BLaER1 (cell line): ENCODE data around the gene COL9A3.

Source experiments
- H3K27ac ChIP-seq: shearing (Covaris generic); formaldehyde crosslinking; 2 replicates; pipeline ENCODE4 v1.8.1; 2022
- H3K27me3 ChIP-seq: shearing (Covaris generic); formaldehyde crosslinking; 2 replicates; pipeline ENCODE4 v1.8.1; 2022
- H3K36me3 ChIP-seq: shearing (Covaris generic); formaldehyde crosslinking; 2 replicates; pipeline ENCODE4 v1.8.1; 2022
- H3K4me1 ChIP-seq: shearing (Covaris generic); formaldehyde crosslinking; 2 replicates; pipeline ENCODE4 v1.8.1; 2022
- H3K4me2 ChIP-seq: shearing (Covaris generic); formaldehyde crosslinking; 2 replicates; pipeline ENCODE4 v1.8.1; 2022
- H3K4me3 ChIP-seq: shearing (Covaris generic); formaldehyde crosslinking; 2 replicates; pipeline ENCODE4 v1.8.1; 2022
- H3K9ac ChIP-seq: shearing (Covaris generic); formaldehyde crosslinking; 2 replicates; pipeline ENCODE4 v1.8.1; 2022
- H3K9me3 ChIP-seq: shearing (Covaris generic); formaldehyde crosslinking; 2 replicates; pipeline ENCODE4 v1.8.1; 2022
- H4K20me1 ChIP-seq: shearing (Covaris generic); formaldehyde crosslinking; 2 replicates; pipeline ENCODE4 v1.8.1; 2022
- Cebpa-rat ChIP-seq: shearing (Covaris generic); IDR thresholded peaks from 2 replicates; pipeline ENCODE4 v1.8.1; 2022

Gene COL9A3

DNA sequence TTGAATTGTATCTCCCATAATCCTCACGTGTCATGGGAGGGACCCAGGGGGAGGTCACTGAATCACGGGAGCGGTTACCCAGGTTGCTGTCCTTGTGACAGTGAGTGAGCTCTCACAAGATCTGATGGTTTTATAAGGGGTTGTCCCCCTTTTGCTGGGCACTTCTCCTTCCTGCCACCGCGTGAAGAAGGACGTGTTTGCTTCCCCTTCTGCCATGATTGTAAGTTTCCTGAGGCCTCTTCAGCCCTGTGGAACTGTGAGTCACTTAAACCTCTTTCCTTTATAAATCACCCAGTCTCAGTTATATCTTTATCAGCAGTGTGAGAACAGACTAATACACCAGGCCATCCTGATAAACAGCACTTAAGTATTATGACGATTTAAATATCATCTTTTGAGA lies 29.5 kb upstream of the COL9A3 start:
- H3K9me3 ChIP-seq = no peaks in the 10 kb centered on the region
- H3K4me3 ChIP-seq = no peak overlapping the region
- H3K4me1 ChIP-seq = peaks cover 96% of the 10 kb centered on the region
- TF ChIP-seq Cebpa-rat = no peak
- H3K27ac ChIP-seq = no peak overlapping the region
- H3K9ac ChIP-seq = no peak overlapping the region
- no peaks in the 10 kb centered on the region for H4K20me1 ChIP-seq
- no peaks in the 10 kb centered on the region for H3K36me3 ChIP-seq
- H3K27me3 ChIP-seq = no peaks in the 10 kb centered on the region
- peak overlapping the region; percentile 90 for H3K4me2 ChIP-seq

DNA sequence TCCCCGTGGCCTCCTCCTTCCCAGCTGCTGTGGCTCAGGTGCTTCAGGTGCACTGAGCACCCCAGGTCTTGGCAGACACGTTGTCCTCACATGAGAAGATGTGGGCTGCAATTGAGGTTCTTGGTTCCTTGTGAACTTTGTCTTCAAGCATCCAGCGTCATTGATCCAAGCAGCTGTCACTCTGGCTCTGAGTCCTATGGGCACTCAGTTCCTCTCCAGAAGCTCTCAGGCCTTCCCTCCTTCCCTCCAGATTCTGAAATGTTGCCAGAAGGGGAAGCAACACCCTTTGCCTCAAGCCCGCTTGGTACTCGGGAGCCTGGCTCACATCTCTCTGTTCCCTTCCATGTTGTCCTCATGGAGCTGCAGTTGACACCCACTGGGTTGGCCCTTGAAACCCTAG lies 29.0 kb upstream of the COL9A3 start:
- Histone ChIP-seq H3K4me2 (peak overlapping the region; percentile 90), H3K27ac (no peak overlapping the region), H3K4me3 (no peak overlapping the region), H4K20me1 (no peaks in the 10 kb centered on the region), H3K4me1 (peaks cover 96% of the 10 kb centered on the region), H3K9ac (no peak overlapping the region), H3K27me3 (no peaks in the 10 kb centered on the region), H3K36me3 (no peaks in the 10 kb centered on the region), H3K9me3 (no peaks in the 10 kb centered on the region)
- TF ChIP-seq Cebpa-rat = no peak

GRCh38 chr20:62788607-62789006 lies 28.2 kb upstream of the COL9A3 start:
- H3K4me2 ChIP-seq = peak overlapping the region; percentile 90
- H3K9ac ChIP-seq = no peak overlapping the region
- no peak overlapping the region for H3K4me3 ChIP-seq
- no peaks in the 10 kb centered on the region for H3K9me3 ChIP-seq
- H4K20me1 ChIP-seq = no peaks in the 10 kb centered on the region
- peaks cover 96% of the 10 kb centered on the region for H3K4me1 ChIP-seq
- no peak overlapping the region; the same call in 1 of the 2 replicates for H3K27ac ChIP-seq
- H3K36me3 ChIP-seq = no peaks in the 10 kb centered on the region
- TF ChIP-seq Cebpa-rat = no peak
- H3K27me3 ChIP-seq = no peaks in the 10 kb centered on the region

DNA sequence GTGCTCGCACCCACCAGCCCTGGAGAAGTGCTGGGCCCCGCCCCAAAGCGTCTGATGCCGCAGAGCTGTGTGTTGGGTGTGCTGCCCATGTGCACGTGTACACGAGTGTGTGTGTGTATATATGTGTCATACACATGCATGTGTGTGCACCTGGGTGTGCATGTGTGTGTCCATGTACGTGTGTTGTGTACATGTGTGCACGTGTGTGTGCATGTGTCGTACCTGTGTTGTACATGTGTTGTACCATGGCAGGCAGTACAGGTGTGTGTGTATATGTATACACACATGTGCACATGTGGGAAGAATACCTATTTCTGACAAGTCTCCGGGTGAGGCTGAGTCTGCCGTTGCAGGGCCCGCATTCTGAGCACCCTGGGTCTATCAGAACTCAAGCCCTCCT lies 26.8 kb upstream of the COL9A3 start:
- Histone ChIP-seq H3K4me2 (peak overlapping the region; percentile 90), H4K20me1 (no peaks in the 10 kb centered on the region)
- no peak for TF ChIP-seq Cebpa-rat

DNA sequence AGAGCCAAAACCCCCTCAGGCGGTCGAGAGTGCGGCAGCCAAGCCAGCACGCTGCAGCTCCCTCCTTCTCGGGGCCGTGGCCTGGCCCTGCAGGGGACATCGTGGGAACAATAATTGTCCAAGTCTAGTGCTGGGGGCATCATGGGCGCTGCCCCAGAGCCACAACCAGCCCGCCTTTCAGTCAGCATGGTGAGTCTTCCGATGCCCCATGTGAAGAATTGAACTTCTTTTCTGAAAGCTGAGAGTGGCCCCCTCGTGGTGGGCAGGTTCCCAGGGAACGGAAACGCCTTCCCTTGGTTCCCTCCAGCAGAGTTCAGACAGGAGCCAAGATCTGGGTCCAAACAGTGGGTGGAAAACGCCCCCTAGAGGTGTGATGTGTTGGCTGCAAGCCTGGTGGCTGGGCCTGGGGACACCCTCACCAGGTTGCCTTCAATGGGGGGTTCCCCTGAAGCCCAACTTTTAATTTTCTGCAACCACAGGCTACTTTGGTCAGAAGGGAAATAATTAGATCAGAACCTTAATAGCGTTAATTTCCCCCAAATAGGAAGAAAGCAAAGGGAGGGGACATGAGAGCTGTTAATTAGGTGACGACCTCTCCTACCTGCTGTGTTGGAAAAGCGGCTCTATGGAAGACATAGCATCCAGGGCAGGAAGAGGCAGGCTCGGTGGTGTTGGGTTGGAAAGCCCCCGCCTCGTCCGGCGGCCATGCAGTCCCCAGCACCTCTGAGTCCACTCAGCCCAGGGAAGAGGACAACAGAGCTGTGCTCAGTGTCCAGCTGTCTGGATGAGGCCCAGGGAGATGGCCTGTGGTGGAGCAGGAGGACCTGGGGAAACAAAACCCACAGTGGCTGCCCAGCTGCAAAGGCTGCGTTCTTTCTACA lies 25.3 kb upstream of the COL9A3 start:
- Histone ChIP-seq H3K9me3 (no peaks in the 10 kb centered on the region), H3K4me2 (peak overlapping the region; percentile 46), H3K4me1 (peaks cover 89% of the 10 kb centered on the region), H4K20me1 (no peaks in the 10 kb centered on the region), H3K27me3 (no peaks in the 10 kb centered on the region), H3K36me3 (no peaks in the 10 kb centered on the region), H3K27ac (no peak overlapping the region), H3K9ac (no peak overlapping the region), H3K4me3 (no peak overlapping the region)
- no peak for TF ChIP-seq Cebpa-rat

More for the DNA sequence above, 26.8 kb upstream of the COL9A3 start:
- H3K9ac ChIP-seq = no peak overlapping the region
- peaks cover 93% of the 10 kb centered on the region for H3K4me1 ChIP-seq
- no peaks in the 10 kb centered on the region for H3K27me3 ChIP-seq
- no peaks in the 10 kb centered on the region for H3K36me3 ChIP-seq
- H3K27ac ChIP-seq = no peak overlapping the region
- H3K4me3 ChIP-seq = no peak overlapping the region
- H3K9me3 ChIP-seq = no peaks in the 10 kb centered on the region

GRCh38 chr20:62792182-62792939 lies 24.5 kb upstream of the COL9A3 start:
- Histone ChIP-seq H3K36me3 (peaks cover under 1% of the 10 kb centered on the region; the same call in 1 of the 2 replicates), H3K4me3 (no peak overlapping the region), H3K27me3 (no peaks in the 10 kb centered on the region), H3K27ac (no peak overlapping the region), H3K4me1 (peaks cover 86% of the 10 kb centered on the region), H3K9ac (no peak overlapping the region; the same call in 1 of the 2 replicates), H4K20me1 (peaks cover 4% of the 10 kb centered on the region), H3K4me2 (peak overlapping the region; percentile 62), H3K9me3 (no peaks in the 10 kb centered on the region)
- no peak for TF ChIP-seq Cebpa-rat

- Histone ChIP-seq H3K27ac (peak overlapping the region; percentile 55), H3K36me3 (peaks cover 9% of the 10 kb centered on the region), H4K20me1 (peaks cover 12% of the 10 kb centered on the region), H3K27me3 (no peaks in the 10 kb centered on the region), H3K4me2 (peak overlapping the region; percentile 62), H3K9me3 (no peaks in the 10 kb centered on the region), H3K9ac (no peak overlapping the region; the same call in 1 of the 2 replicates), H3K4me1 (peaks cover 86% of the 10 kb centered on the region), H3K4me3 (no peak overlapping the region)
- no peak for TF ChIP-seq Cebpa-rat
Measured at GRCh38 chr20:62792940-62793756, 23.7 kb upstream of the COL9A3 start.

- peaks cover 86% of the 10 kb centered on the region for H3K4me1 ChIP-seq
- H3K27ac ChIP-seq = peak overlapping the region; percentile 55
- peaks cover 17% of the 10 kb centered on the region for H4K20me1 ChIP-seq
- H3K4me2 ChIP-seq = peak overlapping the region; percentile 62
- no peak for TF ChIP-seq Cebpa-rat
- no peaks in the 10 kb centered on the region for H3K9me3 ChIP-seq
- no peak overlapping the region for H3K9ac ChIP-seq
- no peaks in the 10 kb centered on the region for H3K27me3 ChIP-seq
- H3K36me3 ChIP-seq = peaks cover 14% of the 10 kb centered on the region
- no peak overlapping the region for H3K4me3 ChIP-seq
Measured at GRCh38 chr20:62793757-62794006, 23.2 kb upstream of the COL9A3 start.

GRCh38 chr20:62794007-62794724 lies 22.7 kb upstream of the COL9A3 start:
- peak overlapping the region; percentile 73 for H3K4me3 ChIP-seq
- peak overlapping the region; percentile 99 for H3K4me2 ChIP-seq
- peaks cover 86% of the 10 kb centered on the region for H3K4me1 ChIP-seq
- H3K27me3 ChIP-seq = no peaks in the 10 kb centered on the region
- TF ChIP-seq Cebpa-rat = no peak
- H4K20me1 ChIP-seq = peaks cover 22% of the 10 kb centered on the region
- H3K36me3 ChIP-seq = peaks cover 19% of the 10 kb centered on the region
- H3K9ac ChIP-seq = peak overlapping the region; percentile 87
- no peaks in the 10 kb centered on the region for H3K9me3 ChIP-seq
- peak overlapping the region; percentile 90 for H3K27ac ChIP-seq
